HCT116 (cell line): ENCODE results near the gene MAST4. TPM values are rescaled to one million over a fixed set of nuclear protein-coding genes. Genes with fewer than 3 reads are reported as not detected.

Experiments
- ATAC-seq: fragments of 200-7000 bp; cut with Tn5 transposase; 2 replicates; pipeline ENCODE4 v1.9.1; 2020; ENCODE audit warnings: mild to moderate bottlenecking, moderate library complexity
- BruUV-seq: library from RNA; stranded (reverse); fragments of 400-500 nt; replicated peaks from 2 replicates; lab custom pipeline; 2021; lab: Mats Ljungman, UMichigan
- CTCF ChIA-PET: fragments of 300-600 bp; sonication (Branson Sonifier 250); formaldehyde crosslinking; loops from one replicate; lab custom pipeline; 2021; ENCODE audit warnings: antibody characterized with exemption; lab: Charles Lee
- POLR2A ChIA-PET: fragments of 300-600, 350-600 bp; sonication (Branson Sonifier 250); formaldehyde crosslinking; loops from one replicate; lab custom pipeline; 2021; ENCODE audit warnings: antibody characterized with exemption; lab: Charles Lee
- RAD21 ChIA-PET, 2 experiments: fragments of 300-600 bp; sonication (Branson Sonifier 250); formaldehyde crosslinking; loops; one replicate each; lab custom pipeline; 2023; ENCODE audit warnings: low total read pairs in 2 of 2; ENCODE audit not compliant: uncharacterized antibody in 2 of 2, unreplicated experiment in 2 of 2, low non-redundant PET in 1 of 2; lab: Charles Lee
- DNase-seq: peaks from one replicate; pipeline ENCODE4 v3.0.0-alpha.2; 2010; ENCODE audit warnings: low read depth, low spot score
- H2AFZ ChIP-seq: fragments of 200-600 bp; shearing (Covaris generic), sonication (generic); 2 replicates; pipeline ENCODE4 v1.6.1; 2017; ENCODE audit warnings: low read depth, mixed run types, mixed read lengths, antibody characterized with exemption, low read length; ENCODE audit not compliant: poor library complexity, severe bottlenecking
- H3K27ac ChIP-seq: 2 replicates; pipeline ENCODE4 v1.5.1; 2012; ENCODE audit warnings: low read depth, low read length
- H3K27me3 ChIP-seq: fragments of 200-600 bp; sonication (generic); 2 replicates; pipeline ENCODE4 v1.6.1; 2016; ENCODE audit warnings: mixed run types, low read length, mixed read lengths; ENCODE audit not compliant: insufficient read depth
- H3K36me3 ChIP-seq, 2 experiments: fragments of 200-500 bp in 1 of 2; fragments of 200-600 bp in 1 of 2; sonication (Bioruptor generic) in 1 of 2; sonication (generic) in 1 of 2; 2 replicates each; pipeline versions ENCODE4 v1.5.1 to v1.6.1; 2014 to 2016; ENCODE audit warnings: low read length in 2 of 2, inconsistent platforms in 1 of 2, mixed read lengths in 1 of 2, mixed run types in 1 of 2; ENCODE audit not compliant: insufficient read depth in 2 of 2, control insufficient read depth in 1 of 2
- H3K4me1 ChIP-seq, 2 experiments: fragments of 200-600 bp in 1 of 2; sonication (generic) in 1 of 2; 2 replicates each; pipeline versions ENCODE4 v1.5.1 to v1.6.1; 2012 to 2017; ENCODE audit warnings: low read length in 2 of 2, inconsistent platforms in 1 of 2, mild to moderate bottlenecking in 1 of 2, mixed read lengths in 1 of 2, mixed run types in 1 of 2, moderate library complexity in 1 of 2; ENCODE audit not compliant: insufficient read depth in 2 of 2, control insufficient read depth in 1 of 2
- H3K4me2 ChIP-seq: fragments of 200-600 bp; sonication (generic); 2 replicates; pipeline ENCODE4 v1.6.1; 2017; ENCODE audit warnings: mixed run types, low read length, mixed read lengths
- H3K4me3 ChIP-seq, 2 experiments: fragments of 200-600 bp in 1 of 2; sonication (generic) in 1 of 2; replicated peaks in 1 of 2; 2 replicates each; pipeline ENCODE4 v1.5.1; 2011 to 2016; ENCODE audit warnings: low read length in 2 of 2, control low read depth in 1 of 2, low read depth in 1 of 2, mild to moderate bottlenecking in 1 of 2, mixed read lengths in 1 of 2, mixed run types in 1 of 2
- H3K79me2 ChIP-seq: fragments of 200-600 bp; sonication (generic); 2 replicates; pipeline ENCODE4 v1.6.1; 2017; ENCODE audit warnings: mild to moderate bottlenecking, mixed run types, low read length, moderate library complexity, mixed read lengths; ENCODE audit not compliant: insufficient read depth
- H3K9ac ChIP-seq: fragments of 200-600 bp; sonication (generic); 2 replicates; pipeline ENCODE4 v1.6.1; 2016; ENCODE audit warnings: low read length, mixed read lengths
- H3K9me2 ChIP-seq: fragments of 200-600 bp; sonication (generic), shearing (Covaris generic); 2 replicates; pipeline ENCODE4 v1.6.1; 2017; ENCODE audit warnings: mixed run types, mild to moderate bottlenecking, moderate library complexity; ENCODE audit not compliant: insufficient read depth
- H3K9me3 ChIP-seq, 2 experiments: fragments of 200-500 bp in 1 of 2; fragments of 200-600 bp in 1 of 2; sonication (Bioruptor generic) in 1 of 2; sonication (generic) in 1 of 2; 2 replicates each; pipeline ENCODE4 v1.6.1; 2014 to 2017; ENCODE audit warnings: low read length in 2 of 2, mixed read lengths in 2 of 2, inconsistent platforms in 1 of 2, low read depth in 1 of 2, mild to moderate bottlenecking in 1 of 2, mixed run types in 1 of 2, moderate library complexity in 1 of 2; ENCODE audit not compliant: control insufficient read depth in 1 of 2, insufficient read depth in 1 of 2
- H4K20me1 ChIP-seq: fragments of 200-600 bp; sonication (generic), shearing (Covaris generic); 2 replicates; pipeline ENCODE4 v1.6.1; 2017; ENCODE audit warnings: mixed run types, mild to moderate bottlenecking, moderate library complexity; ENCODE audit not compliant: insufficient read depth
- CBX3 ChIP-seq: IDR thresholded peaks from 2 replicates; pipeline ENCODE4 v1.6.1; 2012; ENCODE audit warnings: low read depth
- CEBPB ChIP-seq: IDR thresholded peaks from 2 replicates; pipeline ENCODE4 v1.6.1; 2012; ENCODE audit warnings: low read depth
- CTCF ChIP-seq, 3 experiments: fragments of 200-600 bp in 1 of 3; sonication (generic) in 1 of 3; IDR thresholded peaks in 2 of 3; conservative IDR thresholded peaks in 1 of 3; 2 replicates each; pipeline ENCODE4 v1.5.1; 2012 to 2017; ENCODE audit warnings: low read depth in 2 of 3, low read length in 2 of 3, antibody characterized with exemption in 1 of 3, borderline replicate concordance in 1 of 3, control low read depth in 1 of 3, mild to moderate bottlenecking in 1 of 3, mixed read lengths in 1 of 3, mixed run types in 1 of 3, moderate library complexity in 1 of 3; ENCODE audit not compliant: insufficient read depth in 1 of 3
- JUND ChIP-seq: IDR thresholded peaks from 2 replicates; pipeline ENCODE4 v1.6.1; 2012
- MAX ChIP-seq: IDR thresholded peaks from 2 replicates; pipeline ENCODE4 v1.6.1; 2012
- POLR2A ChIP-seq: IDR thresholded peaks from 2 replicates; pipeline ENCODE4 v1.7.0; 2011; ENCODE audit warnings: borderline replicate concordance; ENCODE audit not compliant: insufficient read depth, insufficient read length; ENCODE audit errors: extremely low read depth
- POLR2AphosphoS5 ChIP-seq: IDR thresholded peaks from 2 replicates; pipeline ENCODE4 v1.6.1; 2011; ENCODE audit warnings: mild to moderate bottlenecking, low read depth, low read length, moderate library complexity
- SP1 ChIP-seq: IDR thresholded peaks from 2 replicates; pipeline ENCODE4 v1.6.1; 2012; ENCODE audit warnings: low read depth
- YY1 ChIP-seq: IDR thresholded peaks from 2 replicates; pipeline ENCODE4 v1.6.1; 2011; ENCODE audit warnings: low read length, low read depth, moderate library complexity, mild to moderate bottlenecking; ENCODE audit not compliant: insufficient replicate concordance; ENCODE audit errors: extremely low read depth
- ZBTB33 ChIP-seq: IDR thresholded peaks from 2 replicates; pipeline ENCODE4 v1.6.1; 2011; ENCODE audit warnings: mild to moderate bottlenecking, low read length, moderate library complexity; ENCODE audit not compliant: insufficient replicate concordance; ENCODE audit errors: extremely low read depth
- ZFX ChIP-seq: fragments of 450-650 bp; IDR thresholded peaks from 2 replicates; pipeline ENCODE4 v1.6.1; 2017
- intact Hi-C: fragments of 100-400 bp; cut with micrococcal nuclease; formaldehyde crosslinking; loops from 2 replicates; pipeline ENCODE4 v1.10.0; 2022
- total RNA-seq: library from RNA; stranded (reverse); gene quantifications from one replicate; pipeline ENCODE4 v1.2.1, GENCODE V29; 2021; ENCODE audit not compliant: unreplicated experiment

The MAST4 gene
- total RNA-seq, 1 experiment from 2014 or later, result 1.1 TPM

- Histone ChIP-seq H3K79me2 (no peaks in the 10 kb centered on the region), H3K27ac (no peak overlapping the region), H3K9me3 (no peaks in the 10 kb centered on the region), H4K20me1 (no peaks in the 10 kb centered on the region), H2AFZ (no peak overlapping the region), H3K36me3 (no peaks in the 10 kb centered on the region), H3K9ac (no peak overlapping the region), H3K4me3 (no peak overlapping the region), H3K9me2 (no peaks in the 10 kb centered on the region), H3K4me1 (no peaks in the 10 kb centered on the region), H3K27me3 (no peaks in the 10 kb centered on the region), H3K4me2 (no peak overlapping the region)
- no peak for ATAC-seq
- POLR2A ChIA-PET, result no interaction called here
- no TSS peak for BruUV-seq
- CTCF ChIA-PET, result no interaction called here
- RAD21 ChIA-PET, result no interaction called here
- TF ChIP-seq MAX, result no peak
- no peak for TF ChIP-seq JUND
- TF ChIP-seq POLR2AphosphoS5, result no peak
- no peak for TF ChIP-seq CEBPB
- no peak for DNase-seq
- intact Hi-C loops, result no loop called here
Observed at GRCh38 chr5:67194166-67194565, 598.0 kb downstream of the MAST4 start.

GRCh38 chr5:67195406-67196275 lies 599.4 kb downstream of the MAST4 start:
- no peaks in the 10 kb centered on the region for H3K27me3 ChIP-seq
- no peak overlapping the region for H3K4me3 ChIP-seq
- RAD21 ChIA-PET, result no interaction called here
- no peaks in the 10 kb centered on the region for H3K36me3 ChIP-seq
- no peaks in the 10 kb centered on the region for H3K9me3 ChIP-seq
- no peak overlapping the region for H2AFZ ChIP-seq
- no peaks in the 10 kb centered on the region for H3K79me2 ChIP-seq
- H3K4me1 ChIP-seq, result no peaks in the 10 kb centered on the region
- no peak for DNase-seq
- H3K4me2 ChIP-seq, result no peak overlapping the region
- no peaks in the 10 kb centered on the region for H4K20me1 ChIP-seq
- H3K9ac ChIP-seq, result no peak overlapping the region
- no peak overlapping the region for H3K27ac ChIP-seq
- BruUV-seq, result no TSS peak
- no peaks in the 10 kb centered on the region for H3K9me2 ChIP-seq
- POLR2A ChIA-PET, result no interaction called here
- intact Hi-C loops, result no loop called here
- CTCF ChIA-PET, result no interaction called here
- no peak for ATAC-seq
- TF ChIP-seq CEBPB (no peak), ZBTB33 (no peak), CTCF (IDR thresholded peaks at IDR 0.05 in 2 of 3, conservative IDR thresholded peaks at IDR 0.05 in 1 of 3; ENCODE audit: borderline replicate concordance in 1 of 3, insufficient read depth in 1 of 3, low read depth in 2 of 3, low read length in 2 of 3) (no peak), CBX3 (no peak), SP1 (no peak), MAX (no peak), POLR2A (no peak), YY1 (no peak), ZFX (no peak)
